HepG2 (cell line): ENCODE measurements around the gene TRPM5. TPM values are rescaled to one million over a fixed set of nuclear protein-coding genes. Genes with fewer than 3 reads are reported as not detected.

Source experiments
- ATAC-seq: fragments of 200-7000 bp; cut with Tn5 transposase; 3 replicates; pipeline ENCODE4 v1.9.1; 2020; ENCODE audit warnings: mild to moderate bottlenecking, moderate library complexity
- BruUV-seq: library from RNA; stranded (reverse); fragments of 400-500 nt; replicated peaks from 2 replicates; lab custom pipeline; 2021; lab: Mats Ljungman, UMichigan
- CTCF ChIA-PET: fragments of 300-600 bp; formaldehyde crosslinking; extraction: SDS; loops from one replicate; lab custom pipeline; 2021; ENCODE audit warnings: low total read pairs, inconsistent platforms, low intra/inter-chr PET ratio; lab: Yijun Ruan, JAX
- POLR2A ChIA-PET: fragments of 350-600 bp; sonication (Branson Sonifier 250); formaldehyde crosslinking; loops from one replicate; lab custom pipeline; 2020; ENCODE audit warnings: antibody characterized with exemption, inconsistent platforms; lab: Yijun Ruan, JAX
- DNase-seq: peaks from one replicate; pipeline ENCODE4 v3.0.0-alpha.2; 2015; ENCODE audit warnings: low spot score
- FAIRE-seq: peaks from 3 replicates; lab custom pipeline; 2011; peaks lifted over from hg19 to GRCh38; lab: Jason Lieb, UNC
- H2AFZ ChIP-seq: one replicate; pipeline ENCODE4 v1.6.1; 2011; ENCODE audit warnings: low read length, inconsistent platforms
- H3K27ac ChIP-seq: fragments of 300-600 bp; 3 replicates; pipeline ENCODE4 v1.8.0; 2011; ENCODE audit warnings: mixed run types, mild to moderate bottlenecking, mixed read lengths, low read length, inconsistent platforms; ENCODE audit not compliant: insufficient read depth; ENCODE audit errors: extremely low read length
- H3K27me3 ChIP-seq, 2 experiments: fragments of 200-600 bp in 1 of 2; 2 replicates in 1 of 2; 3 replicates in 1 of 2; pipeline versions ENCODE4 v1.6.0 to v1.8.0; 2011; ENCODE audit warnings: low read length in 2 of 2, mild to moderate bottlenecking in 2 of 2, moderate library complexity in 2 of 2, inconsistent platforms in 1 of 2; ENCODE audit not compliant: insufficient read depth in 2 of 2, control insufficient read depth in 1 of 2
- H3K36me3 ChIP-seq, 2 experiments: fragments of 200-600 bp in 1 of 2; replicated peaks in 1 of 2; 2 replicates in 1 of 2; 3 replicates in 1 of 2; pipeline versions ENCODE4 v1.5.1 to v1.8.0; 2011; ENCODE audit warnings: low read length in 2 of 2, inconsistent platforms in 1 of 2; ENCODE audit not compliant: insufficient read depth in 2 of 2, control insufficient read depth in 1 of 2
- H3K4me1 ChIP-seq: 2 replicates; pipeline ENCODE4 v1.5.1; 2012; ENCODE audit warnings: low read length, inconsistent platforms; ENCODE audit not compliant: insufficient read depth
- H3K4me2 ChIP-seq: 2 replicates; pipeline ENCODE4 v1.6.0; 2011; ENCODE audit warnings: low read depth, low read length, inconsistent platforms
- H3K4me3 ChIP-seq, 3 experiments: fragments of 200-600 bp in 1 of 3; sonication (generic), shearing (Covaris generic) in 1 of 3; replicated peaks in 1 of 3; 2 replicates each; pipeline ENCODE4 v1.5.1; 2011 to 2016; ENCODE audit warnings: low read length in 3 of 3, inconsistent platforms in 2 of 3, low read depth in 2 of 3, mild to moderate bottlenecking in 2 of 3, control low read depth in 1 of 3, mixed read lengths in 1 of 3; ENCODE audit not compliant: insufficient read depth in 1 of 3
- H3K79me2 ChIP-seq: one replicate; pipeline ENCODE4 v1.6.1; 2011; ENCODE audit warnings: low read length, inconsistent platforms; ENCODE audit not compliant: insufficient read depth
- H3K9ac ChIP-seq: 2 replicates; pipeline ENCODE4 v1.6.0; 2011; ENCODE audit warnings: mild to moderate bottlenecking, low read depth, low read length, inconsistent platforms; ENCODE audit not compliant: insufficient read depth
- H3K9me3 ChIP-seq: 2 replicates; pipeline ENCODE4 v1.5.1; 2012; ENCODE audit warnings: mild to moderate bottlenecking, low read length
- H4K20me1 ChIP-seq: 2 replicates; pipeline ENCODE4 v1.6.0; 2011; ENCODE audit warnings: inconsistent platforms, mild to moderate bottlenecking, low read length, moderate library complexity; ENCODE audit not compliant: insufficient read depth
- NAIF1 ChIP-seq: sonication (generic); formaldehyde crosslinking; IDR thresholded peaks from 2 replicates; pipeline ENCODE4 v1.5.0; 2020; ENCODE audit warnings: mild to moderate bottlenecking, missing genetic modification reagents, borderline replicate concordance
- NFIB ChIP-seq: sonication (generic); formaldehyde crosslinking; IDR thresholded peaks from 2 replicates; pipeline ENCODE4 v1.9.0; 2021; ENCODE audit warnings: missing genetic modification reagents, mild to moderate bottlenecking, borderline replicate concordance
- PHB2 ChIP-seq: fragments of 450-650 bp; IDR thresholded peaks from 2 replicates; pipeline ENCODE4 v1.6.1; 2018; ENCODE audit not compliant: partially characterized antibody
- SMC3 ChIP-seq: IDR thresholded peaks from 2 replicates; pipeline ENCODE4 v1.6.1; 2011; ENCODE audit warnings: low read length, improper control_type of control experiment
- SP2 ChIP-seq: sonication (generic); formaldehyde crosslinking; IDR thresholded peaks from 2 replicates; pipeline ENCODE4 v1.5.1; 2020; ENCODE audit warnings: mild to moderate bottlenecking, missing genetic modification reagents
- SSRP1 ChIP-seq: IDR thresholded peaks from 2 replicates; pipeline ENCODE4 v1.6.1; 2016; ENCODE audit warnings: control low read depth
- ZFP36 ChIP-seq: fragments of 150-350 bp; IDR thresholded peaks from 2 replicates; pipeline ENCODE4 v1.6.1; 2018; ENCODE audit warnings: borderline replicate concordance, low read length, low read depth; ENCODE audit not compliant: partially characterized antibody
- ZNF3 ChIP-seq: IDR thresholded peaks from 2 replicates; pipeline ENCODE4 v1.7.0; 2017; ENCODE audit warnings: inconsistent platforms
- ZNF326 ChIP-seq: sonication (generic); formaldehyde crosslinking; IDR thresholded peaks from 2 replicates; pipeline ENCODE4 v1.4.0; 2020; ENCODE audit warnings: missing genetic modification reagents, borderline replicate concordance
- ZNF549 ChIP-seq: sonication (generic); formaldehyde crosslinking; IDR thresholded peaks from 2 replicates; pipeline ENCODE4 v1.5.0; 2020; ENCODE audit warnings: missing genetic modification reagents
- ZNF781 ChIP-seq: sonication (generic); formaldehyde crosslinking; IDR thresholded peaks from 2 replicates; pipeline ENCODE4 v1.5.1; 2020; ENCODE audit warnings: borderline replicate concordance, mild to moderate bottlenecking, missing genetic modification reagents; ENCODE audit errors: not compliant biosample characterization
- WGBS: methylation state at CpG from one replicate; pipeline ENCODE4 v1.1.6; 2017; ENCODE audit warnings: low lambda C conversion rate; 5-methylcytosine and 5-hydroxymethylcytosine counted together
- in situ Hi-C: cut with HindIII; loops from 2 replicates; pipeline ENCODE4 v1.10.0; 2017; ENCODE audit warnings: low pct_unique_long_range_greater_than_20kb; ENCODE audit not compliant: extremely low pct_ligation_motif_present
- intact Hi-C: fragments of 100-400 bp; cut with micrococcal nuclease; formaldehyde crosslinking; loops from one replicate; pipeline ENCODE4 v1.10.0; 2022; ENCODE audit not compliant: unreplicated experiment
- polyA plus RNA-seq, 8 experiments: library from polyadenylated mRNA; depleted of rRNA in 3 of 8; stranded (reverse) in 7 of 8; unstranded in 1 of 8; fragments of >200 nt; fragmentation: Illumina TruSeq in 4 of 8; extraction: Trizol in 4 of 8; gene quantifications; 2 replicates each; pipeline versions ENCODE4 v1.2.1 to v1.2.3, GENCODE V29; 2011 to 2016; ENCODE audit warnings: low read depth in 4 of 8, missing spikeins in 1 of 8, mixed read lengths in 1 of 8; ENCODE audit not compliant: insufficient read depth in 1 of 8
- total RNA-seq, 5 experiments: library from RNA; depleted of rRNA; stranded (reverse); fragments of >200 nt; fragmentation: Illumina TruSeq; extraction: Trizol; gene quantifications; 2 replicates each; pipeline ENCODE4 v1.2.3, GENCODE V29; 2016; ENCODE audit warnings: low read depth in 1 of 5
- TF ChIP-seq, protein P1 (sequence below): IDR thresholded peaks from 2 replicates; pipeline ENCODE4 v1.6.1; 2016; ENCODE audit warnings: missing compliant biosample characterization, missing genetic modification reagents, borderline replicate concordance
- TF ChIP-seq, protein P2 (sequence below): sonication (generic); formaldehyde crosslinking; IDR thresholded peaks from 2 replicates; pipeline ENCODE4 v1.4.0; 2020; ENCODE audit warnings: missing genetic modification reagents; ENCODE audit errors: not compliant biosample characterization
- TF ChIP-seq, protein P3 (sequence below): sonication (generic); formaldehyde crosslinking; IDR thresholded peaks from 2 replicates; pipeline ENCODE4 v1.5.1; 2020; ENCODE audit warnings: missing genetic modification reagents, mild to moderate bottlenecking, borderline replicate concordance
- TF ChIP-seq, protein P4 (sequence below): sonication (generic); formaldehyde crosslinking; IDR thresholded peaks from 2 replicates; pipeline ENCODE4 v1.8.1; 2023; ENCODE audit warnings: mild to moderate bottlenecking, missing genetic modification reagents, borderline replicate concordance

The TRPM5 gene
- total and polyA plus RNA-seq, 2 of the 13 experiments (the other 11 are each of a cell fraction or from before 2014, with no cell fraction given): 0.12 TPM; not detected in 1

DNA sequence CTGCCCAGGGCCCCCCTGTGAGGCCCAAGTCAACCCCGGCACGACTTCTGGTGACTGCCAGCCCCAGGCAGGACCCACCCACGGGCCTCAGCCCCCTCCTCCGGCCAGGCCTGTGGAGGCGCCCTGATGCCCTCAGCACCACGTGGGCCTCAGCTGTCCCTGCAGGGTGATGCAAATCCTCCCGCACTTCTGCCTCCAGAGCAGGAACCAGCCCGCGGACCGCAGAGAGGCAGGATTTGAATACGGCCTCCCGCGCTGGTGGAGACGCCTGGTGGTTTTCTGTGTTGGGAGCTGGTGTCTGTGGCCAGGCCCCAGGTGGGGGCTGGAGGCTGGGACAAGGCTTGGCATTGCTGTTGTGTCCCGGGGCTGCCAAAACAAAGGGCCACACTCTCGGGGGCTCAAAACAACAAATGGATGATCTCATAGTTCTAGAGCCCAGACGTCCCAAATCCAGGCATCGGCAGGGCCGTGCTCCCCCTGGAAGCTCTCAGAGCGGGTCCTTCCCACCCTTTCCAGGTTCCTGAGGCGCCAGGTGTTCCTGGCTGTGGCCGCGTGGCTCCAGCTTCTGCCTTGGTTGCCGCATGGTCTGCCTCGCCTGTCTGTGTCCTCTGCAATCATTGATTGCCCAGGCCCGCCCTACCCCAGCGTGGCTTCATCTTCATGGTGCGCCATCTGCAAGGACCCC is 19.4 kb downstream of the TRPM5 start:
- Histone ChIP-seq H3K27me3 (peaks cover 15 to 58% of the 10 kb centered on the region in 2 experiments), H3K36me3 (no peaks in the 10 kb centered on the region), H3K9ac (no peak overlapping the region), H3K4me3 (no peak overlapping the region), H3K4me2 (no peak overlapping the region), H3K27ac (no peak overlapping the region), H4K20me1 (no peaks in the 10 kb centered on the region), H3K4me1 (peaks cover 14% of the 10 kb centered on the region; the same call in 1 of the 2 replicates), H2AFZ (no peak overlapping the region), H3K79me2 (no peaks in the 10 kb centered on the region), H3K9me3 (no peaks in the 10 kb centered on the region)
- intact Hi-C loops (loop anchor here (5.0 kb wide), 1 partner anchor 228 kb away; no protein-coding TSS in a partner anchor), in situ Hi-C loops (loop anchor here (5.0 to 10.0 kb wide), 2 partner anchors 107 to 270 kb away; partner anchors contain the start of gene KCNQ1OT1)
- no peak for DNase-seq
- ATAC-seq: no peak
- WGBS: 16% methylated on average over 12 of the region's 28 CpGs
- CTCF ChIA-PET: no interaction called here
- BruUV-seq: no TSS peak
- TF ChIP-seq ZFP36 (no peak), PHB2 (no peak), SP2 (CRISPR knock-in tag) (no peak), NFIB (CRISPR knock-in tag) (no peak), SSRP1 (no peak), ZNF549 (CRISPR knock-in tag) (no peak), NAIF1 (CRISPR knock-in tag) (no peak), ZNF781 (CRISPR knock-in tag) (no peak), SMC3 (no peak), ZNF3 (no peak), ZNF326 (no peak)
- TF ChIP-seq, protein P1, sequence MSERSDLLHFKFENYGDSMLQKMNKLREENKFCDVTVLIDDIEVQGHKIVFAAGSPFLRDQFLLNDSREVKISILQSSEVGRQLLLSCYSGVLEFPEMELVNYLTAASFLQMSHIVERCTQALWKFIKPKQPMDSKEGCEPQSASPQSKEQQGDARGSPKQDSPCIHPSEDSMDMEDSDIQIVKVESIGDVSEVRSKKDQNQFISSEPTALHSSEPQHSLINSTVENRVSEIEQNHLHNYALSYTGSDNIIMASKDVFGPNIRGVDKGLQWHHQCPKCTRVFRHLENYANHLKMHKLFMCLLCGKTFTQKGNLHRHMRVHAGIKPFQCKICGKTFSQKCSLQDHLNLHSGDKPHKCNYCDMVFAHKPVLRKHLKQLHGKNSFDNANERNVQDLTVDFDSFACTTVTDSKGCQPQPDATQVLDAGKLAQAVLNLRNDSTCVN (CRISPR knock-in tag): no peak
- TF ChIP-seq, protein P2, sequence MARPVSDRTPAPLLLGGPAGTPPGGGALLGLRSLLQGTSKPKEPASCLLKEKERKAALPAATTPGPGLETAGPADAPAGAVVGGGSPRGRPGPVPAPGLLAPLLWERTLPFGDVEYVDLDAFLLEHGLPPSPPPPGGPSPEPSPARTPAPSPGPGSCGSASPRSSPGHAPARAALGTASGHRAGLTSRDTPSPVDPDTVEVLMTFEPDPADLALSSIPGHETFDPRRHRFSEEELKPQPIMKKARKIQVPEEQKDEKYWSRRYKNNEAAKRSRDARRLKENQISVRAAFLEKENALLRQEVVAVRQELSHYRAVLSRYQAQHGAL: no peak
- TF ChIP-seq, protein P3, sequence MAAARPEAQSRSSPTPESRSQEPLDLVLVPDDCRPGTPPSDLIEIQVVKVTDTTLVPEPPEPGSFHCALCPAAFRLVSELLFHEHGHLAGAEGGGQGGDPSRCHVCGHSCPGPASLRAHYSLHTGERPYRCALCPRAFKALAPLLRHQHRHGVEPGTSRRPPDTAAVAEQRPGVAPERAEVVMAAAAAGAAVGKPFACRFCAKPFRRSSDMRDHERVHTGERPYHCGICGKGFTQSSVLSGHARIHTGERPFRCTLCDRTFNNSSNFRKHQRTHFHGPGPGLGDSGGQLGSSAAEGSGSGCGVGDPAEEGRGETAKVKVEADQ: no peak
- TF ChIP-seq, protein P4, sequence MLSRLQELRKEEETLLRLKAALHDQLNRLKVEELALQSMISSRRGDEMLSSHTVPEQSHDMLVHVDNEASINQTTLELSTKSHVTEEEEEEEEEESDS (CRISPR knock-in tag): no peak
- POLR2A ChIA-PET: no interaction called here
- no peak for FAIRE-seq
